Measurements from ENCODE around the gene INA. TPM values are rescaled to one million over a fixed set of nuclear protein-coding genes. Genes with fewer than 3 reads are reported as not detected.

Gene INA
- under 1 TPM in 2 of 9 donors, not detected in 7; 0.08 to 0.11 TPM for total RNA-seq
- under 1 TPM in 1 of 2 donors, not detected in 1; 0.04 TPM for polyA plus RNA-seq
- long read RNA-seq, donor 1: 0 reads
- long read RNA-seq, donor 2: 0 reads
- long read RNA-seq, donor 3: 0 reads

- TF ChIP-seq CTCF (IDR thresholded peaks at IDR 0.05): no peak
- Histone ChIP-seq H3K4me1 (peaks cover 0 to 16% (median 7%) of the 10 kb centered on the region in 12 donors), H3K36me3 (no peaks in the 10 kb centered on the region), H3K9me3 (no peaks in the 10 kb centered on the region), H3K4me3 (peak within 1 kb of the TSS in 10 of 12 donors; percentile 13 to 45 (median 27)), H3K27ac (no peak within 1 kb of the TSS), H3K27me3 (peaks cover 21 to 78% (median 52%) of the 10 kb centered on the region in 9 donors)
- WGBS, 4 donors: 1% methylated on average over 14 to 105 of the region's 105 CpGs
- intact Hi-C loops (cut with DNase I): no loop called here
- DNase-seq (no peak), ATAC-seq (no peak)
These were observed at the start of gene INA for GRCh38 chr10:103276896-103277712. Gene INA (plus strand): TSS chr10:103277138. CDS start chr10:103277212, 74 bp downstream.

GRCh38 chr10:103227416-103227815 is 49.5 kb upstream of the INA start:
- Histone ChIP-seq H3K36me3 (no peaks in the 10 kb centered on the region), H3K4me3 (no peak overlapping the region), H3K9me3 (peaks cover 0 to 25% (median 16%) of the 10 kb centered on the region in 12 donors), H3K27me3 (no peaks in the 10 kb centered on the region), H3K4me1 (peaks cover 0 to 42% (median 19%) of the 10 kb centered on the region in 12 donors), H3K27ac (peak overlapping the region in 10 of 12 donors; percentile 26 to 92 (median 76))
- DNase-seq (no peak), ATAC-seq (no peak)
- intact Hi-C loops (cut with DNase I): loop anchor here in 2 of 10 donors (2.0 to 5.0 kb wide), 2 partner anchors 35 kb away; partner anchors contain the start of gene NT5C2 (in 2 of the 2)
- TF ChIP-seq POLR2A (IDR thresholded peaks at IDR 0.05): no peak
- no peak for TF ChIP-seq CTCF (IDR thresholded peaks at IDR 0.05)
- WGBS, 4 donors: 90 to 95% (median 93%) methylated on average over 1 of the region's 1 CpG

- H3K27ac ChIP-seq: peak overlapping the region; percentile 68 to 95 (median 83)
- H3K27me3 ChIP-seq: no peaks in the 10 kb centered on the region
- intact Hi-C loops (cut with DNase I): loop anchor here in 3 of 10 donors (5.0 to 10.0 kb wide), 2 partner anchors 39 to 46 kb away; partner anchors contain the start of gene NT5C2 (in 2 of the 3)
- ATAC-seq: peak; percentile 38 to 59 (median 52)
- DNase-seq: peak in 1 of 5 donors; percentile 26
- H3K9me3 ChIP-seq: no peaks in the 10 kb centered on the region
- no peaks in the 10 kb centered on the region for H3K36me3 ChIP-seq
- no peak overlapping the region for H3K4me3 ChIP-seq
- TF ChIP-seq POLR2A (IDR thresholded peaks at IDR 0.05) (no peak), CTCF (IDR thresholded peaks at IDR 0.05) (no peak)
- peaks cover 0 to 42% (median 19%) of the 10 kb centered on the region in 12 donors for H3K4me1 ChIP-seq
- WGBS, 4 donors: 9 to 17% (median 13%) methylated on average over 4 of the region's 4 CpGs
These were observed 45.8 kb upstream of the INA start for GRCh38 chr10:103231047-103231551.

All from heart left ventricle (tissue), 16 donors.